Measurements from ENCODE around the gene ARHGDIA.
"Not testable (repeated sequence)": the region's sequence is repeated elsewhere in the genome, so short reads cannot be mapped to it uniquely, and the experiment has no call there.

ARHGDIA gene

DNA sequence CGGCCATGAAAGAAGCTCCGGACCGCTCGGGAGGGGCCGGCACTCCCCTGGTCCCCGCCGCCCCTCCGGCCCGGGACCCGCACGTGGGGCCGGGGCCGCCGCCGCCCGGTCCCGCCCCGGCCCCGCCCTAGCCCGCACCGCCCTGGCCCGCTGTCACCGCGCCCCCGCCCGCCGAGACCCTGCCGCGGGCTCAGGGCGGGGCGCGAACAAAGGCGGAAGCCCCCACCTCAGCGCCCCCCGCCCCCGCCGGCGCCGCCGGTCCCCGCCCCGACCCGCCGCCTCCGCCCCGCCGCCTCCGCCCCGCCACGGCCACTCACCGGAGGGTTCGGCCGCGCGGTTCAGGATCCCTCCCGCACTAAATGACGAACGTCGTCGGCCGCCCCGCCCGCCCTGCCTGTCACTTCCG lies at the start of gene ARHGDIA:
Gene ARHGDIA (minus strand): TSS at position 357 of the 406 bp plus-strand sequence. CDS start 1,407 bp downstream, outside the sequence.
- DNase-seq, result no peak

DNA sequence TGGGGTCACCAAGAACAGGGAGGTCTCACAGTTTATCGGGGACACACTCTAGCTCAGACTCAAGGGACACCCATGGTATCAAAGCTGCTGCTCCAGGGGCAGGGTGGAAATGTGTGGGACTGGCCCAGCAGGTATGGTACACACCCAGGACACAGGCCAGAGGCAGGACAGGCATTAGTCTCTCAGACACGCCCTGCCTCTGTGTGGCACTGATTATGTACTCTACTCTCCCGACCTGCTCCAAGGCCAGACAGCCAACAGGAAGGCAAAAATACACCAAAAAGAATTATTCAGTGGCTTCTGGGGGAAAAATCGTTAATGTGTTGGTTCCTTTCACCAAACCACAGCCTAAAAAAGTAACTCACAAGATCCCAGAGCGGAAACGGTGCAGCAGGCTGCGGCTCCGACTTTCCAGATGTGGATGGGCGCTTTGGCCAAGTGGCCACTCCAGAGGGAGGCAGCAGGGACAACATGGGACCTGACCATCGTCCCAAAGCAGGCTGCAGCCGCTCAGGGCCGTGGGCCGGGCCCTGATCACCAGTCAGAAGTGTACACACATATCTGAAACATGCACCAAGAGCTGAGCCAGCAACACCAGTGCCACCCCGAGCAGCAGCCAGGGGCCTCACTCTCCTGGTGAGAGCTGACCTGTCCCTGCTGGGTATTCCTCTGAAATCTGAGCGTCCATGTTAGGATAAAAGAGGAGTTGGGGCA lies 47.9 kb upstream of the ARHGDIA start:
- no peak for DNase-seq

GRCh38 chr17:81918333-81918669 lies 47.2 kb upstream of the ARHGDIA start:
- DNase-seq, result not testable (repeated sequence)

- peak; percentile 59 for DNase-seq
Measured at GRCh38 chr17:81917565-81918332, 46.6 kb upstream of the ARHGDIA start, which contains the start of gene SIRT7. TSS of gene SIRT7 (minus strand) at chr17:81918176. CDS start at chr17:81918131, 45 bp downstream.

DNA sequence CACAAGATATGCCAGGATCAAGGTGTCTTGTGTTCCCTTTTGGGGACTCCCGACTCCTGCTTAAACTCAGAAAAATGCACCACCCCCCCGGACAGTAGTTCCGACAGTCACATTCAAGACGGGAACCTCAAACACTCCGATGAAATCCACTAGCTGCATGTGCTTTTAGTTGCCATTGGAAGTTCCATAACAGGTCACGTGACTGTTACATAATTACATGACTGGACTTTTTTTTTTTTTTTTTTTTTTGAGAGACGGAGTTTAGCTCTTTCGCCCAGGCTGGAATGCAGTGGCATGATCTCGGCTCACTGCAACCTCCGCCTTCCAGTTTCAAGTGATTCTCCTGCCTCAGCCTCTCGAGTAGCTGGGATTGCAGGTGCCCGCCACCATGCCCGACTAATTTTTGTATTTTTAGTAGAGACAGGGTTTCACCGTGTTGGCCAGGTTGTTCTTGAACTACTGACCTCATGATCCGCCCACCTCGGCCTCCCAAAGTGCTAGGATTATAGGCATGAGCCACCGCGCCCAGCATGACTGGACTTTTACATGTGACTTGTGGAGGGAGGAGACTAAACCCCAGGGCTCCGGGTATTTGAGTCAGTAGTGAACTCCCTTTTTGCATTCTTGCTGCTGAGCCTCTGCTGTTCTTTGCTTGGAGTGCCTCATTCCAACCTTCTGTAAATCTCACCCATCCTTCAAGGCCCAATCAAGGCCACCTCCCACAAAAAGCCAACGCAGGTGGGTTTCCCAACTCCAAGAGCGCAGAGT lies 45.3 kb upstream of the ARHGDIA start:
- no peak for DNase-seq

- no peak for DNase-seq
Measured at GRCh38 chr17:81915331-81915730, 44.2 kb upstream of the ARHGDIA start.

DNA sequence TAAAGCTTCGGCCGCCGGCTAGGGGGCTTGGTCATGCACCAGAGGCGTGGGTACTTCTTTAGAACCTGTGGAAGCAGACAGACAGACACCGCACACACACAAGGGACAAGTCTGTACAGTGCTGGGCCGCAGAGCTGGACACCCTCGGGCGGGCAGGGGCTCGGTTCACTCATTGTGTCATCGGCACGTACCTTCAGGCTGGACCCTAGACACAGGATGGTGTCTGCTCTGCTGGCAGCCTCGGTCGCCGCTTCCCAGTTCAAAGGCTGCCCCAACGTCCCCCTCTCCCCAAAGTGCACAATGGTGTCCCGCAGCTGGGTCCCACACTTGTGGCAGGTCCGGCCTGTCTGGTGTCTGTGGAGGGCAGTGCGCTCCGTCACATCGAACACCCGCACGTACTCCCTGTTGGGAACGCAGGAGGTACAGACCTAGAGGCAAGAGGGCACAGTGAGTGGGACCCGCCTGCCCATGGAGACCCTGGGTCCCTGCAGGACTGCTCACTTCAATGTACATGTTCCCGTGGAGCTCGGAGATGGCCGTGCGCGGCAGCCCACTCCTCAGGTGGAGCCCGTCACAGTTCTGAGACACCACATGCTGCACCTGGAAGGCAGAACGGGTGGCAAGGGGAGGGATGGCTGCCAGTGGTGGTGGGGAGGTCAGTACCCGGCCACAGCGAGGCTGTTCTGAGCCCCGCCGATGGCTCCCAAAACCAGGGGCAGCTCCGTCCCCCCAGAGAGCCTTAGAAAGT lies 43.1 kb upstream of the ARHGDIA start:
- no peak for DNase-seq

DNA sequence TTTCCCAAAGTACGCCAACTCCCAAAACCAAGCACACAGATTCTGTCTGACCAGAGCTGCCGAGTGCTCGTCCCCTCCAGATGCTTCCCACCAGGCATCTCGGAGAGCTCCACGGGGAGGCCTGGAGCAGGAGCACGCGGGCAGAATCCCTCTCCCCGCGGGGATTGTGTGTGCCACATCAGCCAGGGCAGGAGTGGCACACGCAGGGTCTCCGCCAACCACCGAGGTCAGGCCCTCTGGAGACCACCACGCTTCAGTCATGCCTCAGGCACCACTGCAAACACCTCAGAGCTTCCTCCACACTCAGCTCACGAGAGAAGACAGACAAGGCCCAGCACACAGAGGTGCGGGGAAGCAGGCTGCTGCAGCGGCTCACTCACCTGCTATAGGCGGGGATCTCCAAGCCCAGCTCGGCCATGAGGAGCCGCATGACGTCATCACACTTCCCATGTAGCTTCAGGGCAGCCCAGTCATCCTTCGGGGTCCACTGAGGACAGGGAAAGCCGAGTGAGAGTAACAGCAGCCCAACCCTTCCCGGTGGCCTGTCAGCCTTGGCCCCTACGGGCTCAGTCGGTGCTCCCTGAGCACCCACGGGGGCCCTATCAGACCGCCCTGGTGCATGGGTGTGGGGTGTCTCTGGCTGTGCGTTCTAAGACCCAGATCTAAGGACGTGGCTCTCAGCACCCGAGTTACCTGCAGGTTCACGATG lies 42.4 kb upstream of the ARHGDIA start:
- DNase-seq, result no peak

- no peak for DNase-seq
Measured at GRCh38 chr17:81912441-81913309, 41.5 kb upstream of the ARHGDIA start.

- no peak for DNase-seq
Measured at GRCh38 chr17:81911969-81912368, 40.8 kb upstream of the ARHGDIA start.

DNA sequence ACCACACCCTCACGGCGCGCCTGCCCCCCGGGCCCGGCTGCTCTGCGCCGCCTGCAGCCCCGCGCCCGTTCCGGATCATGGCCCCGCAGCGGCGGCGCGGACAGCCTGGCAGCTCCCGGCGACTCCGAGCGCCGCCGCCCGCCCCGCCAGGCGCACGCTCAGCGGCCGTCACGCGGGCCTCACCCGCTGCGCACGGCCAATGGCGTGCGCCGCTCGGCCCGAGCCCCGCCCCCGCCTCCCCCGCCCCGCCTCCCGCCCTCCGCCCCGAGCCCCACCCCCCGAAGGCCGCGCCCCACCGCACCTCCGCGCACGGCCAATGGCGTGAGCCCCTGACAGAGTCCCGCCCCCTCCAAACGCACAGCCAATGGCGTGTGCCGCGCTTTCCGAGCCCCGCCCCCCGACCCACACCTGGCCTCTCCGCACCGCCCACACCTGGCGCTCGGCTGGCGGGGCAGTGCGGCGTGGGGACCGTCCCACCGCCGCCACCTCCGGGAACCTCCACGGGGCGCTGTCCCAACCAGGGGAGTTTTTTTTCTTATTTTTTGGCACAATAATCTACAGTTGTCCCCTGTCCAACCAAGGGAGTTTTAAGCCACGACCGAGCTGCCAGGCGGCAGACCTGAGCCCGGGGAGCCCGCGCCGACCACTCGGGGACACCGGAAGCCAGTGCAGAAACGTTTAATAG lies 40.3 kb upstream of the ARHGDIA start, which contains the start of gene PCYT2:
Gene PCYT2 (minus strand): TSS at position 123 of the 685 bp plus-strand sequence. CDS start 44 bp downstream, at position 79.
- peak; percentile 74 for DNase-seq

GRCh38 chr17:81910840-81911276 lies 39.7 kb upstream of the ARHGDIA start:
- DNase-seq, result no peak

DNA sequence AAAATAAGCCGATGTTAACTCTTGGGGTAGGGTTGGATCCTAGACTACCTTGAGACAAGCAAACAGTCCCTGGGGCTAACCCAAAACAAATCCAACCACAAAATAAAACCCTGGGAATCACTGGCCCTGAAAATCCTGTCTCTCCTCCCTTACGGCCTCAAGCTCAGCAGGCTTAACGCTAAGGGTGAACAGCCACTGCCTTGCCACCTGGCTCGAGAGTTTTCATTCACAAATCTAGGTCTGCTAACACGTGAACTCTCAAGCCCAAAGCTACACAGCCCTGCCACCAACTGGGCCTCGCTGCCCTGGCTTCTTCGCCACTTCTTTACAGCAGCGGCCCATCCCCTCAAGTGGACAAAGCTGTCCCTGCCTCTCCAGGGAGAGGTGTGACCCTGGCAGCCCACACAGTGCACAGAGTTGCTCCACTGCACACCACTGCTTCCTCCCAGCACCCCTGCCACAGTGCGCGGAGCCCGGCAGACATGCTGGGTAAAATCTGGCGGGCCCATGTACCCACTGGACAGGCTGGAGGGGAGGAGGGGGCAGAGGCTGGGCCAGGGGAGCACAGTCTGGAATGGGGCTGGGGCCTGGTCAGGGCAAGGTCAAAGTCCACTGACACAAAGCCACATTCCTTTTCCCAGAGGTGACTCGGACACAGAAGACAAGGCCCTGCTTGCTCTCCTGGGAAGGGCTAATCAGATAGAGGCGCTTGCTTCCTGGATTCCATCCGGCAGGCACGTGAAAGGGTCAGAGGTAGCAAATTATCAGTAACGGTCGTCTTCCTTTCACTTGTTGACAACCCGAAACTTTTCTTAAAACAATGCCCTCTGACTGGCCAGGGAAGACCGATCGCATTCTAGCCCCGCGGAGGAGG lies 39.1 kb upstream of the ARHGDIA start:
- DNase-seq, result no peak

DNA sequence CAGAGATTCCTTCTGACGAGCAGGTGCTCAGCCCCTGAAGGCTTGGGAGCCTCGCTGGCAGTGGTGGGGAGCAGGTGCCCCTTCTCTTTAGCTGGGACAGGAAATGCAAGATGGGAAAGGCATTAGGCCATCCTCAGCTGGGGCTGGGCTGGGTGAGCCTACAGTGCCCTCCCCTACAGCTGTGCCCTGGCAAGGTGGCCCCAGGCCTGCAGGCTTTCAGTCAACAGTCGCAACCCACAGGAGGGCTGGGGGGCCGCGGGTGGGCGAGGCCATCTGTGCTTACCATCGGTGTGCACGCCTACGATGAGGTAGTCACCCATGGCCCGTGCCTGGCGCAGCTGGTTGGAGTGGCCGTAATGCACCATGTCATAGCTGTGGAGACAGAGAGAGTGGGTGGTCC lies 38.1 kb upstream of the ARHGDIA start:
- DNase-seq, result no peak

- DNase-seq, result no peak
Measured at GRCh38 chr17:81908793-81909192, 37.7 kb upstream of the ARHGDIA start.

GRCh38 chr17:81907219-81908145 lies 36.3 kb upstream of the ARHGDIA start:
- no peak for DNase-seq

DNA sequence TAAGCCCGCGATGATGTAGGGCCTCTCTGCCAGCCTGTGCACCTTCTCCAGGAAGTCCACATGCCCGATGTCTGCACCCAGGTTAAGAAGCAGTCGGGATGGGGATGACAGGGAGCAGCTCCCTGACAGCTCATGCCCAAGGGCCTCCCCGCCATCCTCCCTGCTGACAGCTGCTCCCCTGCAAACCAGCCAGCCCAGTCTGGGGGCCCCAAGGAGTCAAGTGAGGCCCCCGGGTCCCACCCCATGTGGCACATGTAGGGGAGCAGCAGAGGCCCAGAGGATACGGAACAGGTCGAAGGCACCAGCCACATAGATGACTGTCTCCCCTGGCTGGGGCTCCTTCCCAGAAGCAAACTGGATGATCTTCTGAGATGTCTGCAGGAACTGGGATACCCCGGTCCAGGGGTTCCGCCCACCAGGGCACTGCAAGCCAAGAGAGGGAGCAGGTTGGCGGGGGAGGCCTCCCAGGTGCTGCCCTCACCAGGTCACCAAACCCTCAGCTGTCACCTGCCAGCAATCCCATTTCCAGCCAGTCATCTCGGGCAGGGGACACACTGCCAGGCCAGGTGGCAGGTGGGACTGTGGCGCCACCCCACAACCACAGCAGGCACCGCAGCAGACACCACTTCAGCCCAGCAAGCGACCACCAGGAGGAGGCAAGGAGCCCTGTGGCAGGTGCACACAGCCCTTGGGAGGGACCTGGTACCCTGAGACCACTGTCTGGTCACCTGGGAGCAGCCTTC lies 35.5 kb upstream of the ARHGDIA start:
- no peak for DNase-seq
